Inflammatory macrophage treated with lipopolysaccharide for 4 hours (primary cell): ENCODE data around the gene NACAD.

Experiments
- DNase-seq: peaks from one replicate; pipeline ENCODE4 v3.0.0-alpha.2; 2020

Gene NACAD

DNA sequence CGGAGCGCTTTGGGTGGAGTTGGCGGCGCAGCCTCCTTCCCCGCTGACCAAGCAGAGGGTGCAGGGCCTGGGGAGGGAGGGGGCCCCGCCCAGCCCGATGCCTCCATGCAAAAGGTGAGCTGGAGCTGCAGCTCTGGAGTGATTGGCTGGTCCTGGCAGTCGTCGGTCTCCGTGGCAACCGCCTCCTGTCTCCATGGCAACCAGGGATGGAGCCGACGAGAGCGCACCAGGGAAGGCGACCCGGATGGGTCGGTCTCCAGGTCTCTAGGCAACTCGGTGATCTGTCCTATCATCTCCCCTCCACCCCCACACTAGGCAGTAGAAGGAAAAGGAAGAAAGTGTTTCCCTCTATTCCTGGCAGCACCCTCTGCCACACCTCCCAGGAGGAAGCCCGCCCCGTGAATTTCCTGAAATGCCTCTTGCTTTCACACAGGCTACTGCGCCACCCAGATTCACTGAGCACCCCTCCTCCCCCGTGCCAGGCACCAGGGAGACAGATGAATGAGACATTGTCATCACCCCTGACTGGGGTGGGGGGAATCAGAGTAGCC is 647 bp upstream of the NACAD start:
- DNase-seq: peak; percentile 14

DNA sequence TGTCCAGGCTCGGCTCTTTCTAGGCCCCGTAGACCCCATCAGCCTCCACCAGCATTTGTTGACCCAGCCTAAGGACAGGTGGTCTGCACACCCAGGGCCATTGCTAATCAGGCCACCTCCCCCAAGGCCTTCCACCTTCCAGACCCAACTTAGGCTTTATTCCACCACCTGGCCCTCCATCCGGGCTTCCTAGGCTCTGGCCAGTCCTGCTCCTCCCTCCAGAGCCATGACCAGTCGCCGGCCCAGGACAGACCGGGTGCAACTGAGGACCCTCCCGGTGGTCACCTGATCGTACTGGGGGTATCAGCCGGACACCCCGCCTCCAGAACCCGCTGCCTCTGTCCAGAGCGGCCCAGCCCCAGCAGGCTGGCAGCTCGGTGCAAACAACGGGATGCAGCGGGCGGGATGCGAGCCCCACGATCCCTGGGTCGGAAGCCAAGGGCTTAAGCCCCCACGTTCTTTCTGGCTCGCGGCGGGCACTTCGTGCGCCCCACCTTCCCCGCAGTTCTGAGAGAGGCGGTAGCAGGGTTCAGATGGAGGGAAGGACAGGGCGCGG is 545 bp downstream of the NACAD start:
- no peak for DNase-seq

DNA sequence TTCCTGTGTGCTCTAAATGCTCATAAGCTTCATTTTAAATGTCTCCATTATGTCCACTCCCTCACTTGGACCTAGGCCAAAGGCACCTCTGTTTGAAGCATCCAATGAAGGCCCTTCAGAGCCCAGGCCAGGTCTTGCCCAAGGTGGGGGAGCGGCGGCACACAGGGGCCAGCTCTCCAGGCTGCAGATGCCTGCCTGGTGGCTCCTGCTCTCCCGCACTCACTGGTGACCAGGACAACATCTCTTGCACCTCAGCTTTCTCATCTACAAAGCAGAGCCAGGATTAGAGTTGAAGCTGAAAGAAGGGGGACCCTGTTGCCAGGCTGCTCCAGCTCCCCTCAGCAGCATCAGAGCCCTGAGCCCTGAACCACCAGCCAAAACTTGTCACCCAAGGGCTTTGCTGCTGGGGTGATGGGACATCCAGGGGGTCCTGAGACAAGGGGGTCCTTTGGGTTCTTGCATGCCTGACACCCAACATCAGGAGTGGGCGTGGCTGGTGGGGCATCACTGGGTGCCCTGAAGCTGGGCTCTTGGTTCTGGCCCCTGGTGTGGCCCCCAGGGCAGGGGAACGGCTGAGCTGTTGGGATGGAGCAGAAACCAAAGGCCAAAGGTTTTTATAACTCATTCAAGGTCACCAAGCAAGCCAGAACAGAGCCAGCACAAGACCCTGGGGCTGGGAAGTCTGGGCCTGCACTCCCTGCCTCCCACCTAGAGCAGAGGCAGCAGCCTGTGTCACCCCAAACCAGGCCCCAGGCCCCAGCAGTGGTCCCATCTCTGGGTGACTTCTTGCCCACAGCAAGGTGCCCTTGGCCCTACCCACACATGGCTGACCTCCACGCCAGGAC is 1.2 kb downstream of the NACAD start:
- DNase-seq: no peak

DNA sequence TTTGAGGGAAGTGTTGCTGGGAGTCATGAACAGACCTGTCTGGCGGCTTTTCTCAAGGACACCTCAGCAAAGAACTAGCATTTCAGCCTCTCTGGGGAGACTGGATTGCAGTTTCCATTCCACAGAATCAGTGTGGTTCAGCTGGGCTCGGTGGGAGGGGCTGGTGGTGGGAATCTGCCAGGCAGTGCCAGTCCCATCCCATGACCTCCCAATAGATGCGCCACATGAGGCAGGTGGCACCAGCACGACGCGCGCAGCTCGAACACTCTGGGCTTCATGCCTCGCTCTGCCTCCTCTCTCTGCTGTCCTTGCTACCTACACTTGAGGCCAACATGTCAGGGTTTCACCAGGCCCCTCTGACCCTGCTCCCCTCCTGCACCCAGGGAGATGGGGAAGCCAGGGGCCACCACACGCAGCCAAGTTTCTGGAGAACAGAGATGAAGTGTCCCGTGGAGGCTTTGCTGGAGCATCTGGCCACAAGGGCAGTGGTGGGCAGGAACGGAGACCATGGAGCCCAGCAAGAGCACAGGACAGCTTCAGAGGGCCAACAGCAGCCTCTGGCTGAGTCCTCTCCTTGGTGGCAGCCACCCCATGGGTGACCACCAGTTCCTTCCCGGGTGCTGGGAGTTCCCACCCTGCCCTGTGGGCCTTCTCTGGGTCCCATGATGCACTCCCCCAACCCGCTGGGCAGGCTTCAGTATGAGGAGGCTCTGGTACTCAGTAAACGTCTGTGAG is 2.3 kb downstream of the NACAD start:
- DNase-seq: no peak

DNA sequence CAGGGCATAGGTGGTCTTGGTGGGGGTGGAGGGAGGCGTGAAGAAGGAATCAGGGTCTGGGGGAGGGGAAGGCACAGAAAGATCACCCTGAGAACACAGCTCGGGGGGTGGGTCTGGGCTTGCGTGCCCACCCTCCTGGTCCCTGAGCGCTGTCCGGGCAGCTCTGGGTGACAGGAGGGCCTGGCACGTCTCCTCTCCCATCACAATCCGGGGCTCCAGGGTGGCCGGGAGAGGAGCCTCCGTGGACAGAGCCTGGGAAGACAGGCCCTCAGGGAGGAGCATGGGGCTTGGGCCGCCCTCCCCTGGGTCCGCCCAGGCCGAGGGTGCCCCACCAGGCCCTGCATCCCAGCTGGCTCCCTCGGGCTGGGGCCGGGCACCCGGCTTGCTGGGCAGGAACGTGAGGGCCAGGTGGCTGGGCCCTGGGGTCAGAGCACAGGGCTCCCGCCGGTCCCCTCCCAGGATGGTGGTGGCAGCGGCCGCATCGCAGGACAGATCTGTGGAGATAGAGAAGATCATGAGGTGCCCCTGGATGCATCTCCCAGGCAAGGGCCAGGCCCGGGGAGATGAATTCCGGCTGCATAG is 3.1 kb downstream of the NACAD start:
- no peak for DNase-seq

DNA sequence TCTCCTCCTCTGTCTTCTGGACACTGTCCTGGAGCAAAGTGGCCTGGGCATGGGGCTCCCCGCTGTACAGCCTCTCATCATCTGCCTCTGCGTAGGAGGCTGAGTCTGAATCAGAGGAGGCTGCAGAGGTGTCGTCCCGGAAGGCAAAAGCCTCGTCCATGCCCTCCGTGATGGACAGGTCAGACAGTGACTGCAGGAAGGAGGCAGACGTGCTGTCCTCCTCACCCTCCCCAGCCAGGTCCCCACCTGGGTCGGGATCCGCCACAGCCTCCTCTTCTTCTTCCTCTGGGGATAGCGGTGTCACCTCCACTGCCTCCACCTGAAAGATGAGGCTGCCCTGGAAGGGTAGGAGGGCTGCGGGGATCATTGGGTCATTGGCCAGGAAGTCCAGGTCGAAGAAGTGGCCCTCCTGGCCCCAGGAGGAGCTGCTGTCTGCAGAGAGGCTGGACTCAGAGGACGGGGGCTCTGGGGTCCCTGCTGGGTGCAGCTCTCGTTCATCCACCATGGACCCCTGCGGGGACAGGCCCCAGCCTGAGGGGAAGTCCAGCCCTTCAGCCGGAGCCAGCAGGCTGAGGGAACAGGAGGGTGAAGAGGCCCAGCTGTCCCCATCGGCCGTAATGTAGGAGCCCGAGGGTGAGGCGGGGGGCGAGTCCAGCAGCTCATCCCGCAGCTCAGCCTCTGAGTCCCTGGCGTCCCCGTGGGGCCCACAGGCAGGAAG is 3.7 kb downstream of the NACAD start:
- no peak for DNase-seq

DNA sequence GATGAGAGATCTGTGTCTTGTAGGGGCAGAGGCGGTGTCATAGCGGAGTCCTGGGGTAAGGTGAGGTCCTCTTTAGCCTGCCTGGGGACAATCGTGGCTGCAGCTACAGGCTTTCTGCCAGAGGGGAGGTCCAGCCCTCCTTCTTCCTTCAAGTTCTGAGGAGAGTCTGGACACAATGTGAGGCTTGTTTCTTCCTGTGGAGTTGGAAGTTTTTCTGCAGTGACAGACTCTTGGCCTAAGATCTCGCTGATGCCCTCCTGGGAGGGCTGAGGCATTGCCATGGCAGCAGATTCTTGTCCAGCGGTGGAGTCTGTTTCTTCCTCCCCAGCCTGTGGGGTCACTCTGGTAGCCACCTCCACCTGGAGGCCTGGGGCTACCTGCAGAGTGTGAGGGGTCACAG is 4.4 kb downstream of the NACAD start:
- no peak for DNase-seq

DNA sequence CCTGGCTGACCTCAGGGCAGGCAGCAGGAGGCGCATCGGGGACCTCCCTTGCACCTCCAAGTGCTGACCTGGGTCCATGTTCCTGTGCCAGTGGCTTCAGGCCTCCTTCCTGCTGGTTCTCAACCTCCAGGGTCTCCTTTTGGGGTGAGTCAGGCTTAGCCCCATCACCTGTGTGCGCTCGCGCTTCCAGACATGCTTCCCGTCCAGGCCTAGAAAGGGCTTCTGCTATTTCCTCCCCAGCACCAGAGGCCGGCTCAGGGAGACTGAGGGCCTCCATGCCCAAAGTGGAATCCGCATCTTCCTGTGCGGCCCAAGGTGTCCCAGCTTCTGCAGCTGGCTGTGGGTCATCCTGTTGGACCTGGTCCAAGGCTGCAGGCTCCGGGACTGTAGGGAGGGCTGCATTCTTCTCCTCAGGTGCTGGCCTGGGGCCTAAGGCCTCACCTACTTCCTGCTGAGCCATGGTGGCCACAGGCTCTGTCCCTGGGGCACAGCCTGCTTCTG is 5.9 kb downstream of the NACAD start:
- DNase-seq: no peak

DNA sequence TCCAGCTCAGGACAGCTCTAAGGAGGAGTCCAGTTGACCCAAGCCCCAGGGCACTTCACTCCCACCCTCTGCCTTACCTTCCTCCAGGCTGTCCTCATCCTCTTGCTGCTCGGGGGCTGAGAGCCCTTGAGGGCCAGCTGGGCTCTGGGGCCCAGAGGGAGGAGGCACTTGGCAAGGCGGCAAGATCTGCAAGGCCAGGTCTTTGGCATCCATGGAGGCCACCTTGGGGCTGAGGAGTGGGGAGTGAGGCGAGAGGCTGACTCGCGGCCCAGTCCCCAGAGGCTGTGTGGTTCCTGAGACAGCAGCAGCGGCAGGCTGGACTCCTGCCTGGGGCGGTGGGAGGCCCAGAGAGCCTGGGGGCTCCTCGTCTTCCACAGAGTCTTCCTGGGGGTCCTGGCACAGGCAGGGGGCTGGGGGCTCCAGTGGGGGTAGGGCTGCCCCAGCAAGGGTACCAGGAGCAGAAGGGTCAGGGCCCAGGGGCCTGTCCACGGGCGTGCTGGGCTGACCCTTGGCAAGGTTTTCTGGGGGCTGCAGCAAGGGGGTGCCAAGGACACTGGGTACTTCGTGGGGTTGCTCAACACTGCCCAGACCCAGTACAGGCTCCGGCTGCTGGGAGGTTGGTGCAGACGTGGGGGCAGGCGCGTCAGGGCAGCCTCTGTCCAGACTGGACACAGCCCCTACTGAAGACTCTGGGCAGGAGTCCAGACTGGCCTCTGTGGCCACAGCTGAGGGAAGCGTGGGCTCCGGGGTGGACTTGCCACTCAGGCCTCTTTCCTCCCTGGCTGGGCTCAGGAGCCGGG is 6.5 kb downstream of the NACAD start:
- DNase-seq: no peak

DNA sequence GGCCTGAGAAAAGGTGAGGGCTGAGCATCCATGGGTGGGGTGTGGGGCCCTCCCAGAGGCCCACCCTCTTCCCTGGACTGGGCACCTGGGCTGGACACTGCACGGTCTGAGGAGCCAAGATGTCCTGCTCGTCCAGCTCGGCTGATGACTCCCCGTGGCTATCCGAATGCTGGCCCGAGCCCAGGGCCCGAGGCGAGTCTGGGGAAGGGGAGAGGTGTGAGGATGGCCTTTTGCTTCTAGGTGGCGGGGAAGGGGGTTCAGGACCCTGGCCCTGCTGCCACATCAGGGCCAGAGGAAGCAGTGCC is 7.1 kb downstream of the NACAD start:
- no peak for DNase-seq

DNA sequence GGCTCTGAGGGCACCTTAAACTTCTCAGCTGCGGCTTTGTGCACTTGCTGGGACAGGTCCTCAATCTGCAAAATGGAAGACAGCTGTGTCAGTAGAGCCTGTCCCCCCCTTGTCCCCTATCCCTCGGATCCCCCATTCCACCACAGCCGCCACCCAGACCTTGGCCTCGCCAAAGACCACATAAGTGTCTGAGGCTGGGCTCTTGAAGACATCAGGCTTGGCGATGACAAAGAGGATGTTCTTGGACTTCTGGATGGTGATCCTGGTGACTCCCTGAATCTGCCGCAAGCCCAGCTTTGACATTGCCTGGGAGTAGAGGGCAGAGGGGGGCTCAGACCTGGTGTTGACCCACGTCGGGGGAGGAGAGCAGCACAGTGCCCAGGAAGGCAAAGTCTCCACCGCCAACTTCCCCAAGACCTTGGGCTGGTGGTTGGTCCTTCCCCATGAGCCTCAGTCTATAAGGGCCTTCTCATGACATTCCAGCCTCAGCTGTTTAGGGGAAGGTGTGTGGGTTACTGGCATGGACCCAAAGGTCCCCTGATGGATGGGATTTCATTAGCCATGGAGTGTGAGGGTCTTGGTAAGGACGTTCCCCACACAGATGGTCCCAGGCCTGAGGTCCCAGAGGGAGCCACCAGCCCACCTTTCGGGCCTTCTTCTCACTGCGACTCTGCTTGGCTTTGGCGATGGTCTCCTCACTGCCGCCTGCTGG is 7.7 kb downstream of the NACAD start:
- no peak for DNase-seq

DNA sequence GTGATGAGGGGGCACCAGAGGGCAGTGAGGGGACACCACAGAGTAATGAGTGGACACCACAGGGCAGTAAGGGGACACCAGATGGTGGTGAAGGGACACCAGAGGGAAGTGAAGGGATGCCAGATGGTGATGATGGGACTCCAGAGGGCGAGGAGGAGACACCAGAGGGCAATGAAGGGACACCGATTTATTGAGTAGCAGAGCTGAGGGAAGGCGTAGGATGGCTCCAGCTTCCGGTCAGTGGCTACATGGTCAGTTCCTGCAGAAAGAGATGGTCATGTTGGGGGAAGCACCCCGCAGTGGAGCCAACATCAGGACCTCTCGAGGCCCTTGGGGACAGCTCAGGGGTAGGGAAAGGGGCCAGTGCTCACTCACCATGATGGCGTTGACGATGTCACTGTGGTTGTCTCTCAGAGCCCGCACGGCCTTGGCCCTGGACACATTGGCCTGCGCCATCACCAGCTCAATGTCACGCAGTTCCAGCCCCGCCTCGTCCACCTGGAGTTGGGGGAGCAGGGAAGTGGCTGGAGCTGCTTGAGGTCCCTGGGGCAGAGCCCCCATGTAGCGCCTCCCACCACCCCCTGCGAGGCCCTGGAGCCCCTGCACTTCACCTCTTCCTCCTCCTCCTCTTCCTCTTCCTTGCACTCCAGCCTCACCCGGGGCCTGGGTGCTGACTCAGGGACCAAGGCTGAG is 8.4 kb downstream of the NACAD start:
- no peak for DNase-seq

DNA sequence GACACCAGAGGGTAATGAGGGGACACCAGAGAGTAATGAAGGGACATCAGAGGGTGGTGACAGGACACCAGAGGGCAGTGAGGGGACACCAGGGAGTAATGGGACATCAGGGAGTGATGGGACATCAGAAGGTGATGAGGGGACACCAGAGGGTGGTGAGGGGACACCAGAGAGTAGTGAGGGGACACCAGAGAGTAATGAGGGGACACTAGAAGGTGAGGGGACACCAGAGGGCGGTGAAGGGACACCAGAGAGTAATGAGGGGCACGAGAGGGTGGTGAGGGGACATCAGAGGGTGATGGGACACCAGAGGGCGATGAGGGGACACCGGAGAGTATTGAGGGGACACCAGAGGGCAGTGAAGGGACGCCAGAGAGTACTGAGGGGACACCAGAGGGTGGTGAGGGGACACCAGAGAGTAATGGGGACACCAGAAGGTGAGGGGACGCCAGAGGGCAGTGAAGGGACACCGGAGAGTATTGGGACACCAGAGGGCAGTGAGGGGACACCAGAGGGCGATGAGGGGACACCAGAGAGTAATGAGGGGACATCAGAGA is 10.6 kb downstream of the NACAD start:
- DNase-seq: no peak

DNA sequence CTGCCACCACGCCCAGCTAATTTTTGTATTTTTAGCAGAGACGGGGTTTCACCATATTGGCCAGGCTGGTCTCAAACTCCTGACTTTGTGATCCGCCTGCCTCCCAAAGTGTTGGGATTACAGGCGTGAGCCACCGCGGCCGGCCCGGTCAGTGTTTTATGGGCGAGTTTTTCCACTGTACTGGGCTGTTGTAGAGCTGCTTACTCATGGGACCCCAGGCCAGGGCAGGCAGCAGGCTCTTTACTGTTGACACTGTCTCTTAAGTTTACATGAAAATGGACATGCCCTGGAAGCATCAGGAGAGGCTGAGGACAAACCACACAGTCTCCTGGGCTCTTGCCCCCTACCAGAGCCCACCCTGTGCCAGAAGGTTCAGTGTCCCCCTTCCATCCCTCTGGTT is 11.2 kb downstream of the NACAD start:
- DNase-seq: no peak

DNA sequence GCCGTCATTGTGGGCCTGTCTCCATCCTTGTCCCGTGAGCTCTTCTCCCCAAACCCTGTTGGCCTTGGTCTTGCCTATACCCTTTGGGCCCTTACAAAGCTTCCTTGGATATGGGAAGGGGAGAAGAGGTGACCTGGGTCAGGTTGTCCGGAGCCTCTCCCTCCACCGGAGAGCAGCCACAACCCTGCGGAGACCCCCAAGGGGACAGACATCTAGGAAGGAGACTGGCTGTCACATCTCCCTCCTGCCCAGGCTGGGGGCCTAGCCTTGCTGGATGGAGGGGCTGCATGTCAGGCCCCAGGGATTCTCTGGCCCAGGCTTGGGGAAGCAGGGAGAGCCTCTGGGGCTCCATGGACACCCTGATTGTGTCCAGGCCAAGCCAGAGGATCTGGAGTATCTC is 11.8 kb downstream of the NACAD start:
- no peak for DNase-seq

DNA sequence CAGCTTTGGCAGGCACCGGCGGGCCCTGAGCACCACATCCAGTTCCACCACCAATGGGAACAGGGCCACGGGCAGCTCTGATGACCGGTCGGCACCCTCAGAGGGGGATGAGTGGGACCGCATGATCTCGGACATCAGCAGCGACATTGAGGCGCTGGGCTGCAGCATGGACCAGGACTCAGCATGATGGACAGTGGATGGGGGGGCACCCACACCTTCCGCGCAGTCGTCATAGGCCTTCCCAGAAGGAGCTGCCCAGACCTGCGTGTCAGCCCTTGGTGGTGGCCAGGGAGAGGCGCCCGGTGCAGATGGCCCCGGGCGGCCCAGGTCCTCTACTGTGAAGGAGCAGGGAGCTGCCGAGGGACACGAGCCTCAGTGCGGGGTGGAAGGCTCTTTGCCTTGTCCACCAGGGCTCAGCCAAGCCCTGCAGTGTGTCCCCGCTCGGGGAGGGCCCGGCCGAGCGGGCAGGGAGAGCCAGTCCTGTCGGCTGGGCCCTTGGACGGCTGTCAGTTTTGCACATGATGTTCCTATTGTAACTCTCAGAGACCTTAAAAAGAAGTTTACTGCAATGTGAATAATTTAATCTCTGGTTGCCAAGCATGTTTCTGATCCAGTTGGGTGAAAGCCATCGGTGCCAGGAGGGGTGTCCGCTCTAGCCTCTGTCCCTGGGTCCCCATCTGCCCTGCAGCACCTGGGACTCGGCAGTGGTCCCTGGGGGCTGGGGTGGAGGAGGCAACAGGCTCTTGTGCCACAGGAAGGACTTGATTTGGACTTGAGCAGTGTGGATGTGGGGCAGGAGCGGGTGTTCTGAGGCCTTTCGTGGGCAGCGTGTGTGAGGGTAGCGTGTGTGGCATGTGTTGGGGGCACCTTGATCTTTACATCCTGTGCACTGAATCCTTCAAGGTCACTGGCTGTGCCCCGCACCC is 12.6 kb downstream of the NACAD start:
- DNase-seq: no peak

DNA sequence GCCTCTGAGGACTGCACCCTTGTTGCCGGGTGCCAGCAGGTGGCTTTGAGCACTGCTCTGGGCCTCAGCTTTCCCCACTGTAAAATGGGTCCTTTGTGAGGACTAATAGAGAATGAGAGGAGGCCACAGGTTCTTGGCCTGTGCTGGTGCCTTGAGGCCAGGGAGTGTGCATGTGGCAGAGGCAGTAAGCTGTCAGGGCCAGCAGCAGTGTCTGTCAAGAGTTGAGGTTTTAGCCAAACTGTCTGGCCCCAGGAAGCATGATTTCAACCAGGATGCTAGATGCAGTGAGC is 13.5 kb downstream of the NACAD start:
- no peak for DNase-seq

DNA sequence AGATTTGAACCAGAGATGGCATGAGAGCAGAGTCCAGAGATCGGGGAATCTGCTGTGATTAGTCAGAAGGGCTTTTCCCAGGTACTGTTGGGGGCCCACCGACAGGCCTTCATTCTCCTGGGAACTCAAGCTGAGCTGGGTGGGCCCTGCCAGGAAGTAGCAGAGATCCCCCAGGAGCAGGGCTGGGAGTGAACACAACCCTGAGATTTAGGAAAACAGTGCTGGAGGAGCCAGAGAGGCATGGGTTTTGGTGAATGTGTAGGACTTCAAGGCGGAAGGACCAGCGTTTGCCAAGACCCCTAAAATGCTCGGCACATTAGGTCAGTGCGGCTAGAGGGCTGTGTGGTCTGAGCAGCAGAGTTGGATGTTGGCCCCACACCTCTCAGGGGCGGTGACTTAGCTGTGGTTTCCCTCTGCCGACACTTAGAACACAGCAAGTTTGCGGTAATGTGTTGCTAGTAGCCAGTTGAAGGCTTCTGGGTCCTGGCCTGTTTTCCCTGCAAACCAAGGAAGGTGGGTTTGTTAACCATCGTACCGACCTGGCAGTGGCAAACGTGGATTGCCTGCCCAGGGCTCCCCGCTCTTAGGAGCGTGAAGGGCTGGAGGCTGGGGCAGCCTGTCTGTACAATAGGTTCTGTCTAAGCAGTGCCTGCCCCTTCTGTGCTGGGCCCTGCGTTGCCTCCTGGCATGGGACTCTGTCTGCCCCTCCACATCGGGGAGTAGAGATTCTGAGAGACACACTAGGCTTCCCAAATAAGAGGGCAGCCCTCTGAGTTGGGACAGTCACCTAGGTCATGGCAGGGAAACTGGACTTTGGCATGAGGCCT is 14.0 kb downstream of the NACAD start:
- DNase-seq: no peak
